HepG2 (cell line): Measurements from ENCODE around the gene DOCK10. TPM values are rescaled to one million over a fixed set of nuclear protein-coding genes. Genes with fewer than 3 reads are reported as not detected.

Experiments
- ATAC-seq: fragments of 200-7000 bp; cut with Tn5 transposase; 3 replicates; pipeline ENCODE4 v1.9.1; 2020; ENCODE audit warnings: mild to moderate bottlenecking, moderate library complexity
- BruUV-seq: library from RNA; stranded (reverse); fragments of 400-500 nt; replicated peaks from 2 replicates; lab custom pipeline; 2021; lab: Mats Ljungman, UMichigan
- CTCF ChIA-PET: fragments of 300-600 bp; formaldehyde crosslinking; extraction: SDS; loops from one replicate; lab custom pipeline; 2021; ENCODE audit warnings: low total read pairs, inconsistent platforms, low intra/inter-chr PET ratio; lab: Yijun Ruan, JAX
- POLR2A ChIA-PET: fragments of 350-600 bp; sonication (Branson Sonifier 250); formaldehyde crosslinking; loops from one replicate; lab custom pipeline; 2020; ENCODE audit warnings: antibody characterized with exemption, inconsistent platforms; lab: Yijun Ruan, JAX
- DNase-seq: peaks from one replicate; pipeline ENCODE4 v3.0.0-alpha.2; 2015; ENCODE audit warnings: low spot score
- FAIRE-seq: peaks from 3 replicates; lab custom pipeline; 2011; peaks lifted over from hg19 to GRCh38; lab: Jason Lieb, UNC
- H2AFZ ChIP-seq: one replicate; pipeline ENCODE4 v1.6.1; 2011; ENCODE audit warnings: low read length, inconsistent platforms
- H3K27ac ChIP-seq: fragments of 300-600 bp; 3 replicates; pipeline ENCODE4 v1.8.0; 2011; ENCODE audit warnings: mixed run types, mild to moderate bottlenecking, mixed read lengths, low read length, inconsistent platforms; ENCODE audit not compliant: insufficient read depth; ENCODE audit errors: extremely low read length
- H3K27me3 ChIP-seq, 2 experiments: fragments of 200-600 bp in 1 of 2; 2 replicates in 1 of 2; 3 replicates in 1 of 2; pipeline versions ENCODE4 v1.6.0 to v1.8.0; 2011; ENCODE audit warnings: low read length in 2 of 2, mild to moderate bottlenecking in 2 of 2, moderate library complexity in 2 of 2, inconsistent platforms in 1 of 2; ENCODE audit not compliant: insufficient read depth in 2 of 2, control insufficient read depth in 1 of 2
- H3K36me3 ChIP-seq, 2 experiments: fragments of 200-600 bp in 1 of 2; replicated peaks in 1 of 2; 2 replicates in 1 of 2; 3 replicates in 1 of 2; pipeline versions ENCODE4 v1.5.1 to v1.8.0; 2011; ENCODE audit warnings: low read length in 2 of 2, inconsistent platforms in 1 of 2; ENCODE audit not compliant: insufficient read depth in 2 of 2, control insufficient read depth in 1 of 2
- H3K4me1 ChIP-seq: 2 replicates; pipeline ENCODE4 v1.5.1; 2012; ENCODE audit warnings: low read length, inconsistent platforms; ENCODE audit not compliant: insufficient read depth
- H3K4me2 ChIP-seq: 2 replicates; pipeline ENCODE4 v1.6.0; 2011; ENCODE audit warnings: low read depth, low read length, inconsistent platforms
- H3K4me3 ChIP-seq, 3 experiments: fragments of 200-600 bp in 1 of 3; sonication (generic), shearing (Covaris generic) in 1 of 3; replicated peaks in 1 of 3; 2 replicates each; pipeline ENCODE4 v1.5.1; 2011 to 2016; ENCODE audit warnings: low read length in 3 of 3, inconsistent platforms in 2 of 3, low read depth in 2 of 3, mild to moderate bottlenecking in 2 of 3, control low read depth in 1 of 3, mixed read lengths in 1 of 3; ENCODE audit not compliant: insufficient read depth in 1 of 3
- H3K79me2 ChIP-seq: one replicate; pipeline ENCODE4 v1.6.1; 2011; ENCODE audit warnings: low read length, inconsistent platforms; ENCODE audit not compliant: insufficient read depth
- H3K9ac ChIP-seq: 2 replicates; pipeline ENCODE4 v1.6.0; 2011; ENCODE audit warnings: mild to moderate bottlenecking, low read depth, low read length, inconsistent platforms; ENCODE audit not compliant: insufficient read depth
- H3K9me3 ChIP-seq: 2 replicates; pipeline ENCODE4 v1.5.1; 2012; ENCODE audit warnings: mild to moderate bottlenecking, low read length
- H4K20me1 ChIP-seq: 2 replicates; pipeline ENCODE4 v1.6.0; 2011; ENCODE audit warnings: inconsistent platforms, mild to moderate bottlenecking, low read length, moderate library complexity; ENCODE audit not compliant: insufficient read depth
- DMAP1 ChIP-seq: IDR thresholded peaks from 2 replicates; pipeline ENCODE4 v1.6.1; 2016
- RBFOX2 ChIP-seq: fragments of 200-400 bp; formaldehyde crosslinking; IDR thresholded peaks from 2 replicates; pipeline ENCODE4 v1.6.1; 2017; ENCODE audit warnings: low read depth, mild to moderate bottlenecking, low read length
- ZBTB8A ChIP-seq: sonication (generic); formaldehyde crosslinking; IDR thresholded peaks from 2 replicates; pipeline ENCODE4 v1.4.0; 2020; ENCODE audit warnings: mild to moderate bottlenecking, low read depth, missing genetic modification reagents, borderline replicate concordance
- ZMYM4 ChIP-seq: sonication (generic); formaldehyde crosslinking; IDR thresholded peaks from 2 replicates; pipeline ENCODE4 v1.8.1; 2023; ENCODE audit warnings: mild to moderate bottlenecking, missing genetic modification reagents
- ZNF274 ChIP-seq: sonication (generic); formaldehyde crosslinking; IDR thresholded peaks from 2 replicates; pipeline ENCODE4 v1.5.1; 2020; ENCODE audit warnings: mild to moderate bottlenecking, missing genetic modification reagents
- ZNF350 ChIP-seq: sonication (generic); formaldehyde crosslinking; IDR thresholded peaks from 2 replicates; pipeline ENCODE4 v1.4.0; 2020; ENCODE audit warnings: mild to moderate bottlenecking, low read depth, missing genetic modification reagents, borderline replicate concordance
- WGBS: methylation state at CpG from one replicate; pipeline ENCODE4 v1.1.6; 2017; ENCODE audit warnings: low lambda C conversion rate; 5-methylcytosine and 5-hydroxymethylcytosine counted together
- in situ Hi-C: cut with HindIII; loops from 2 replicates; pipeline ENCODE4 v1.10.0; 2017; ENCODE audit warnings: low pct_unique_long_range_greater_than_20kb; ENCODE audit not compliant: extremely low pct_ligation_motif_present
- intact Hi-C: fragments of 100-400 bp; cut with micrococcal nuclease; formaldehyde crosslinking; loops from one replicate; pipeline ENCODE4 v1.10.0; 2022; ENCODE audit not compliant: unreplicated experiment
- polyA plus RNA-seq, 8 experiments: library from polyadenylated mRNA; depleted of rRNA in 3 of 8; stranded (reverse) in 7 of 8; unstranded in 1 of 8; fragments of >200 nt; fragmentation: Illumina TruSeq in 4 of 8; extraction: Trizol in 4 of 8; gene quantifications; 2 replicates each; pipeline versions ENCODE4 v1.2.1 to v1.2.3, GENCODE V29; 2011 to 2016; ENCODE audit warnings: low read depth in 4 of 8, missing spikeins in 1 of 8, mixed read lengths in 1 of 8; ENCODE audit not compliant: insufficient read depth in 1 of 8
- total RNA-seq, 5 experiments: library from RNA; depleted of rRNA; stranded (reverse); fragments of >200 nt; fragmentation: Illumina TruSeq; extraction: Trizol; gene quantifications; 2 replicates each; pipeline ENCODE4 v1.2.3, GENCODE V29; 2016; ENCODE audit warnings: low read depth in 1 of 5
- TF ChIP-seq, protein P1 (sequence below): IDR thresholded peaks from 2 replicates; pipeline ENCODE4 v1.6.1; 2016
- TF ChIP-seq, protein P2 (sequence below): sonication (generic); formaldehyde crosslinking; IDR thresholded peaks from 2 replicates; pipeline ENCODE4 v1.5.0; 2020; ENCODE audit warnings: missing genetic modification reagents
- TF ChIP-seq, protein P3 (sequence below): sonication (generic); formaldehyde crosslinking; IDR thresholded peaks from 2 replicates; pipeline ENCODE4 v1.4.0; 2020; ENCODE audit warnings: missing genetic modification reagents, borderline replicate concordance
- TF ChIP-seq, protein P4 (sequence below): sonication (generic); formaldehyde crosslinking; IDR thresholded peaks from 2 replicates; pipeline ENCODE4 v1.4.0; 2020; ENCODE audit warnings: missing genetic modification reagents, mild to moderate bottlenecking, borderline replicate concordance

The DOCK10 gene
- total and polyA plus RNA-seq, 2 of the 13 experiments (the other 11 are each of a cell fraction or from before 2014, with no cell fraction given): not detected

DNA sequence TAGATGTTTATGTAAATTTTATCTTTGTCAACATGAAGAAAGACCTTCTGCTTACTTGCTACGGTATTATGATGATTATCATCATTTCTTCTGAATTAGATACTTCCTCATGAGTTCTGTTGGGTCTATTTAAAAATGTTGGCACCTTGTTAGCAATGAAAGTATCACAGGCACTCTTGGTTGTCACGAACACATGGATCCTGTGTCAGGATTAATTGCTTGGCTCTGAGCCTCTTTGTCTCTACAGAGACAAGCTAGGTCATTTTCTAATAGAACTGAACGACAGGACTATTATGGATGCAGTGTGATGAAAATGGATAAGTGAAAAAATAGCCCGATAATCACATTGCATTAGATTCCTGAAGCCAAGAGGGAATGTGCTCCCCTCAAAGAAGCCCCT is 110.3 kb downstream of the DOCK10 start:
- no peaks in the 10 kb centered on the region; a peak in 1 of 5 replicates for H3K27me3 ChIP-seq
- H3K4me1 ChIP-seq: no peaks in the 10 kb centered on the region
- no TSS peak for BruUV-seq
- no peak overlapping the region for H3K27ac ChIP-seq
- H3K9ac ChIP-seq: no peak overlapping the region
- in situ Hi-C loops (no loop called here), intact Hi-C loops (no loop called here)
- FAIRE-seq (no peak), ATAC-seq (no peak), DNase-seq (no peak)
- TF ChIP-seq, protein P1, sequence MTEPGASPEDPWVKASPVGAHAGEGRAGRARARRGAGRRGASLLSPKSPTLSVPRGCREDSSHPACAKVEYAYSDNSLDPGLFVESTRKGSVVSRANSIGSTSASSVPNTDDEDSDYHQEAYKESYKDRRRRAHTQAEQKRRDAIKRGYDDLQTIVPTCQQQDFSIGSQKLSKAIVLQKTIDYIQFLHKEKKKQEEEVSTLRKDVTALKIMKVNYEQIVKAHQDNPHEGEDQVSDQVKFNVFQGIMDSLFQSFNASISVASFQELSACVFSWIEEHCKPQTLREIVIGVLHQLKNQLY (CRISPR knock-in tag): no peak
- TF ChIP-seq, protein P2, sequence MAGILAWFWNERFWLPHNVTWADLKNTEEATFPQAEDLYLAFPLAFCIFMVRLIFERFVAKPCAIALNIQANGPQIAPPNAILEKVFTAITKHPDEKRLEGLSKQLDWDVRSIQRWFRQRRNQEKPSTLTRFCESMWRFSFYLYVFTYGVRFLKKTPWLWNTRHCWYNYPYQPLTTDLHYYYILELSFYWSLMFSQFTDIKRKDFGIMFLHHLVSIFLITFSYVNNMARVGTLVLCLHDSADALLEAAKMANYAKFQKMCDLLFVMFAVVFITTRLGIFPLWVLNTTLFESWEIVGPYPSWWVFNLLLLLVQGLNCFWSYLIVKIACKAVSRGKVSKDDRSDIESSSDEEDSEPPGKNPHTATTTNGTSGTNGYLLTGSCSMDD: no peak
- TF ChIP-seq RBFOX2: no peak
- no peak for TF ChIP-seq ZNF350 (CRISPR knock-in tag)
- TF ChIP-seq, protein P3, sequence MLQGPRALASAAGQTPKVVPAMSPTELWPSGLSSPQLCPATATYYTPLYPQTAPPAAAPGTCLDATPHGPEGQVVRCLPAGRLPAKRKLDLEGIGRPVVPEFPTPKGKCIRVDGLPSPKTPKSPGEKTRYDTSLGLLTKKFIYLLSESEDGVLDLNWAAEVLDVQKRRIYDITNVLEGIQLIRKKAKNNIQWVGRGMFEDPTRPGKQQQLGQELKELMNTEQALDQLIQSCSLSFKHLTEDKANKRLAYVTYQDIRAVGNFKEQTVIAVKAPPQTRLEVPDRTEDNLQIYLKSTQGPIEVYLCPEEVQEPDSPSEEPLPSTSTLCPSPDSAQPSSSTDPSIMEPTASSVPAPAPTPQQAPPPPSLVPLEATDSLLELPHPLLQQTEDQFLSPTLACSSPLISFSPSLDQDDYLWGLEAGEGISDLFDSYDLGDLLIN (CRISPR knock-in tag): no peak
- TF ChIP-seq ZMYM4 (CRISPR knock-in tag): no peak
- TF ChIP-seq DMAP1 (CRISPR knock-in tag): no peak
- TF ChIP-seq ZBTB8A (CRISPR knock-in tag): no peak
- TF ChIP-seq, protein P4, sequence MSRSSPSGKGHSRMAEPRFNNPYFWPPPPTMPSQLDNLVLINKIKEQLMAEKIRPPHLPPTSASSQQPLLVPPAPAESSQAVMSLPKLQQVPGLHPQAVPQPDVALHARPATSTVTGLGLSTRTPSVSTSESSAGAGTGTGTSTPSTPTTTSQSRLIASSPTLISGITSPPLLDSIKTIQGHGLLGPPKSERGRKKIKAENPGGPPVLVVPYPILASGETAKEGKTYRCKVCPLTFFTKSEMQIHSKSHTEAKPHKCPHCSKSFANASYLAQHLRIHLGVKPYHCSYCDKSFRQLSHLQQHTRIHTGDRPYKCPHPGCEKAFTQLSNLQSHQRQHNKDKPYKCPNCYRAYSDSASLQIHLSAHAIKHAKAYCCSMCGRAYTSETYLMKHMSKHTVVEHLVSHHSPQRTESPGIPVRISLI (CRISPR knock-in tag): no peak
- TF ChIP-seq ZNF274 (CRISPR knock-in tag): no peak
- H3K36me3 ChIP-seq: no peaks in the 10 kb centered on the region
- no peaks in the 10 kb centered on the region for H3K79me2 ChIP-seq
- CTCF ChIA-PET: no interaction called here
- H4K20me1 ChIP-seq: no peaks in the 10 kb centered on the region
- no peak overlapping the region for H2AFZ ChIP-seq
- POLR2A ChIA-PET: no interaction called here
- no peak overlapping the region for H3K4me3 ChIP-seq
- H3K9me3 ChIP-seq: no peaks in the 10 kb centered on the region
- 0% methylated on average over 4 of the region's 4 CpGs for WGBS
- H3K4me2 ChIP-seq: no peak overlapping the region
